ENCODE measurements around the gene ABCB6.

ABCB6 gene

DNA sequence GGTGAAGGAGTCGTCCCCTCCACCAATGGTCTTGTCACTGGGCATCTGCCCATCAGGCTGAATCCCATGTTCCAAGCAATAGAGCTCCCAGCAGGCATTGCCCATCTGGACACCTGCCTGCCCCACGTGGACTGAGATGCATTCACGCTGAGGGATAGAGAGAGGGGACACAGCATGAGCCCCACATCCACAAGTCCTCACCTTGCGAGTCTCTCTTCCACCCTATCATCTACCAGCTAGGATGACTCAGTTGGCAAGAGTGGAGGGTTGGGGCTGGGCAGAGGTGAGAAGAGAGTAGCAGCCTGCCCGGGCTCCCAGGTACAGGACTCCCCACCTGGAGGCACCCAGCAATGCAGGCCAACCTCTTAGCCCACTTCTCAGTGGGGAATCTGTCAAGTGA lies 33.3 kb upstream of the ABCB6 start:
- DNase-seq (no peak), ATAC-seq (ENCODE audit: insufficient read depth, low read depth) (no peak)
- Histone ChIP-seq H3K4me1 (ENCODE audit: insufficient read depth, low read length) (peaks cover 53% of the 10 kb centered on the region), H3K9me3 (ENCODE audit: insufficient read depth, low read length, severe bottlenecking) (no peaks in the 10 kb centered on the region), H3K36me3 (ENCODE audit: insufficient read depth, low read length) (peaks cover 6% of the 10 kb centered on the region), H4K20me1 (ENCODE audit: insufficient read depth, low read length) (peaks cover 48% of the 10 kb centered on the region), H3K4me2 (ENCODE audit: insufficient read depth, low read length) (no peak overlapping the region), H3K27me3 (ENCODE audit: insufficient read depth, low read length, poor library complexity) (peaks cover 39% of the 10 kb centered on the region), H3K4me3 (ENCODE audit: low read depth in 1 of 2, low read length in 2 of 2) (no peak overlapping the region), H3K79me2 (ENCODE audit: insufficient read depth, low read length) (no peaks in the 10 kb centered on the region), H2AFZ (ENCODE audit: low read depth, low read length) (no peak overlapping the region), H3K9ac (ENCODE audit: low read depth, low read length) (no peak overlapping the region), H3K27ac (ENCODE audit: low read length) (no peak overlapping the region)
- TF ChIP-seq, protein P1, sequence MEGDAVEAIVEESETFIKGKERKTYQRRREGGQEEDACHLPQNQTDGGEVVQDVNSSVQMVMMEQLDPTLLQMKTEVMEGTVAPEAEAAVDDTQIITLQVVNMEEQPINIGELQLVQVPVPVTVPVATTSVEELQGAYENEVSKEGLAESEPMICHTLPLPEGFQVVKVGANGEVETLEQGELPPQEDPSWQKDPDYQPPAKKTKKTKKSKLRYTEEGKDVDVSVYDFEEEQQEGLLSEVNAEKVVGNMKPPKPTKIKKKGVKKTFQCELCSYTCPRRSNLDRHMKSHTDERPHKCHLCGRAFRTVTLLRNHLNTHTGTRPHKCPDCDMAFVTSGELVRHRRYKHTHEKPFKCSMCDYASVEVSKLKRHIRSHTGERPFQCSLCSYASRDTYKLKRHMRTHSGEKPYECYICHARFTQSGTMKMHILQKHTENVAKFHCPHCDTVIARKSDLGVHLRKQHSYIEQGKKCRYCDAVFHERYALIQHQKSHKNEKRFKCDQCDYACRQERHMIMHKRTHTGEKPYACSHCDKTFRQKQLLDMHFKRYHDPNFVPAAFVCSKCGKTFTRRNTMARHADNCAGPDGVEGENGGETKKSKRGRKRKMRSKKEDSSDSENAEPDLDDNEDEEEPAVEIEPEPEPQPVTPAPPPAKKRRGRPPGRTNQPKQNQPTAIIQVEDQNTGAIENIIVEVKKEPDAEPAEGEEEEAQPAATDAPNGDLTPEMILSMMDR (IDR thresholded peaks at IDR 0.05; ENCODE audit: borderline replicate concordance, extremely low read depth, low read length, poor library complexity, severe bottlenecking) = no peak
- no peak for TF ChIP-seq EZH2 (IDR thresholded peaks at IDR 0.05; ENCODE audit: borderline replicate concordance, low read depth, low read length, severe bottlenecking)

DNA sequence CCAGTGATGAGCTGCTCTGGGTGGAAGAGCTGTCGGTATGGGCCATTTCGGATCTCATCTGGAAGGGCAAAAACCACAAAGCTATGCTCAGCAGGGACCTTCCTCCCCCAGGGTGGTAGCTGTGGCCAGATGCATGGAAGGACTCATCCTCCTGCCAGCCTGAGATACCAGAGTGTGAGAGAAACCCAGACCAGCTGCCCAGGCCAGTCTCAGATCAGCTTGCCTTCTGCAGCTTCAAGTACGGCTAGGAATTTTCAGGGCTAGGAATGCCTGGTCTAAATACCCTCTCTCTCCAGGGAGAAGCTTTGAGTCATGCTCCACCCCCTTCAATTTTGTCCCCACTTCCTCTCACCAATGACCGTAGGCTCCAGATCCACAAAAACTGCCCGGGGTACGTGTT lies 32.9 kb upstream of the ABCB6 start:
- H3K79me2 ChIP-seq (ENCODE audit: insufficient read depth, low read length) = 0 out of 2 replicates have a peak, but pooled peaks cover under 1% of the 10 kb centered on the region
- DNase-seq = no peak
- H4K20me1 ChIP-seq (ENCODE audit: insufficient read depth, low read length) = peaks cover 51% of the 10 kb centered on the region
- no peak overlapping the region for H3K4me2 ChIP-seq (ENCODE audit: insufficient read depth, low read length)
- H3K27me3 ChIP-seq (ENCODE audit: insufficient read depth, low read length, poor library complexity) = peaks cover 39% of the 10 kb centered on the region
- no peak overlapping the region for H2AFZ ChIP-seq (ENCODE audit: low read depth, low read length)
- no peak overlapping the region for H3K9ac ChIP-seq (ENCODE audit: low read depth, low read length)
- H3K9me3 ChIP-seq (ENCODE audit: insufficient read depth, low read length, severe bottlenecking) = no peaks in the 10 kb centered on the region
- H3K36me3 ChIP-seq (ENCODE audit: insufficient read depth, low read length) = peaks cover 6% of the 10 kb centered on the region
- ATAC-seq (ENCODE audit: insufficient read depth, low read depth) = no peak
- no peak overlapping the region for H3K4me3 ChIP-seq (ENCODE audit: low read depth in 1 of 2, low read length in 2 of 2)
- peaks cover 58% of the 10 kb centered on the region for H3K4me1 ChIP-seq (ENCODE audit: insufficient read depth, low read length)
- H3K27ac ChIP-seq (ENCODE audit: low read length) = no peak overlapping the region
- TF ChIP-seq, protein P1 (IDR thresholded peaks at IDR 0.05; ENCODE audit: borderline replicate concordance, extremely low read depth, low read length, poor library complexity, severe bottlenecking) = no peak
- TF ChIP-seq EZH2 (IDR thresholded peaks at IDR 0.05; ENCODE audit: borderline replicate concordance, low read depth, low read length, severe bottlenecking) = no peak

DNA sequence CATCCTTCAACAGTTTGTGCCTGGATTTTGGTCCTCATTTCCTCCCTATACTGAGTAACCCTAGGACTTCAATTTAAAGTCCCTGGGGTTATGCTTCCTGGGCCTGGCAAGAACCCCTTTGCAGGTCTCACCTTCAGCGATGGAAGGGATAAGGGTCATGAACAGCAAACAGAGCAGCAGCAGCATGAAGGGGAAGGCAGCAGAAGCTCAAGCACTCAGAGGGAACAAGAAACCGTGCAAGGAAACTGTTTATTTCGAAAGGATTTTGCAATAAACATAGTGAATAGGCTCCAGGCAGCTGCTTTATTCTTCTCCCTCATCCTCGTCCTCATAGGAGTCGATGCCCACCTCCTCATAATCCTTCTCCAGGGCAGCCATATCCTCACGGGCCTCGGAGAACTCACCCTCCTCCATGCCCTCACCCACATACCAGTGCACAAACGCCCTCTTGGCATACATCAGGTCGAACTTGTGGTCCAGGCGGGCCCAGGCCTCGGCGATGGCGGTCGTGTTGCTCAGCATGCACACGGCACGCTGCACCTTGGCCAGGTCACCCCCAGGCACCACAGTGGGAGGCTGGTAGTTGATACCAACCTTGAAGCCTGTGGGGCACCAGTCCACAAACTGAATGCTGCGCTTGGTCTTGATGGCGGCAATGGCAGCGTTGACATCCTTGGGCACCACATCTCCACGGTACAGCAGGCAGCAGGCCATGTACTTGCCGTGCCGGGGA lies 31.5 kb upstream of the ABCB6 start:
- peaks cover 68% of the 10 kb centered on the region for H3K4me1 ChIP-seq (ENCODE audit: insufficient read depth, low read length)
- H3K9me3 ChIP-seq (ENCODE audit: insufficient read depth, low read length, severe bottlenecking) = no peaks in the 10 kb centered on the region
- H3K4me3 ChIP-seq (ENCODE audit: low read depth in 1 of 2, low read length in 2 of 2) = no peak overlapping the region
- no peak overlapping the region for H3K9ac ChIP-seq (ENCODE audit: low read depth, low read length)
- ATAC-seq (ENCODE audit: insufficient read depth, low read depth) (no peak), DNase-seq (no peak)
- no peak for TF ChIP-seq EZH2 (IDR thresholded peaks at IDR 0.05; ENCODE audit: borderline replicate concordance, low read depth, low read length, severe bottlenecking)
- TF ChIP-seq, protein P1 (IDR thresholded peaks at IDR 0.05; ENCODE audit: borderline replicate concordance, extremely low read depth, low read length, poor library complexity, severe bottlenecking) = no peak
- H4K20me1 ChIP-seq (ENCODE audit: insufficient read depth, low read length) = peaks cover 53% of the 10 kb centered on the region
- no peak overlapping the region for H3K27ac ChIP-seq (ENCODE audit: low read length)
- H2AFZ ChIP-seq (ENCODE audit: low read depth, low read length) = no peak overlapping the region
- H3K27me3 ChIP-seq (ENCODE audit: insufficient read depth, low read length, poor library complexity) = peaks cover 37% of the 10 kb centered on the region
- peaks cover 14% of the 10 kb centered on the region for H3K79me2 ChIP-seq (ENCODE audit: insufficient read depth, low read length)
- peaks cover 6% of the 10 kb centered on the region for H3K36me3 ChIP-seq (ENCODE audit: insufficient read depth, low read length)
- no peak overlapping the region for H3K4me2 ChIP-seq (ENCODE audit: insufficient read depth, low read length)

Measured in DND-41 (cell line).